Kidney tubule cell (primary cell): ENCODE results near the gene SLC22A13.
"Not testable (repeated sequence)": the region's sequence is repeated elsewhere in the genome, so short reads cannot be mapped to it uniquely, and the experiment has no call there.

Experiments
- DNase-seq: peaks from one replicate; pipeline ENCODE4 v3.0.0-alpha.2; 2018; ENCODE audit warnings: low spot score

SLC22A13 gene

DNA sequence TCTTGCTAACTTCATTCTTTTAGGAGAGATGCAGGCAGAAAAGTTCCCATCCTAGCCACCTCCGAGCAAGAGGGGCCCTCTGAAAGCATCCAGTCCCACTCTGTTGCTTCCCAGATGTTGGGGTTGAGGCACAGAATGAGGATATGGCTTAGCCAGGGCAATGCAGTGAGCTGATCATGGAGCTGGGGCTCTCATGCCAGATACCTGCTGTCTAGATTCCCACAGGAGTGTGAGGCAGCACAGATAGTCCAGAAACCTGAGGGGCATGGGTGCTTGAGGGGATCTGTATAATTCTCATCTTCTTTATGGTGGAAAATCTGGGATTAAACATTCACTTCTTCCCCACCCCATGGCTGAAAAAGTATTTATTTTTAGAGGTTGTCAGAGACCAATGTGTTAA, 1.2 kb downstream of the SLC22A13 start:
- no peak for DNase-seq

DNA sequence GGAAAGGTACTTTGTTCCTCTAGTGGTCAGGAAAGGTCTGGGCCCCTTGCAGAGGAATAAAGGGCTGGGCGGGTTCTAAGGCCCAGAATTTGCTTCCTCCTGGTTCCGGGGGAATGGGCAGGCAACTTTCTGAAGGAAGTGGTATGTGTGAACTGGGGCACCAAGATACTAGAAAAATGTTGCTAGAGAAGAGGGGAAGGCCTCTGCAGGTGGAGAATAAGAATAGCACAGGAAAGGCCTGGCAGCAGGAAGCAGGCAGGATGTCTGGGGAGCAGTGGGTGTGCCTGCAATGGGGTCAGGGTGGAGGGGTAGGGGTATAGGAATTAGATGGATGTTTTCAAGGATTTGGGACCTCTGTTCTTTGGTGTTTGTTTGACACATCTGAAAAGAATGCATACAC, 2.0 kb downstream of the SLC22A13 start:
- no peak for DNase-seq

DNA sequence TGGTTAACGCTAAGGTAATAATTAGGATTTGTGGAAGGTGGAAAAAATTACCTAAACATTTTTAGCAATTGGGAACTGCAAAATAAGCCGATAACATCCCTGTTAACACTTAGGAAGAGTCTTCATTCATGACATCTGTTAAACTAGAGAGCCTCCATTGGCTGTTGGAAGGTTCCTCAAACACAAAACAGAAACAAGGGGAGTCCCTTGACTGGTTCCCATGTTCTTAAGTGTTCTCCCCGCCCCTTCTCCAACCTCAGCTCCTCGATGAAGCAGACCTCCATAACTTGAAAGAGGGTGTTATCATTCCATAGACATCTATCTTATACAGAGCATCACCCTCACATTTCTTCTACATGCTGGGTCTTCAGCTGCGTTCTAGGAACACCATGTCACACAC, 2.5 kb downstream of the SLC22A13 start:
- DNase-seq = no peak

DNA sequence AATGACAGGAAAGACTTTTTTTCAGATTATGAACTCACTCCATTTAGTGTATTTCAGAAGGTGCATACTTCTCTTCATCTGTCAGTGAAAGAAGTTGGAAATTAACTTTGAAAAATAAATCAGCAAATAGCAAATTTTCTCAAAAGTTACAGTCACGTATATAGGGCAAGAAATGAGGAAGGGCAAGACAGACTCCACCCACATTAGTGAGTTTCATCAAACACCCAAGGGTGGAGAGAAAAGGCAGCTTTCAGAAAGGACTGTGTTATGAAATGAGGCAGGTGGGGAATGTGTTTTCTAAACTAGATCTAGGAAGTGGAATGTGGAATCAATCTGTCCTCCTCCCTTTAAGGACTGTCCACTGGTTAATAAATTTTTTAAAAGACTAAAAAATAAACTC, 2.9 kb downstream of the SLC22A13 start:
- no peak for DNase-seq

DNA sequence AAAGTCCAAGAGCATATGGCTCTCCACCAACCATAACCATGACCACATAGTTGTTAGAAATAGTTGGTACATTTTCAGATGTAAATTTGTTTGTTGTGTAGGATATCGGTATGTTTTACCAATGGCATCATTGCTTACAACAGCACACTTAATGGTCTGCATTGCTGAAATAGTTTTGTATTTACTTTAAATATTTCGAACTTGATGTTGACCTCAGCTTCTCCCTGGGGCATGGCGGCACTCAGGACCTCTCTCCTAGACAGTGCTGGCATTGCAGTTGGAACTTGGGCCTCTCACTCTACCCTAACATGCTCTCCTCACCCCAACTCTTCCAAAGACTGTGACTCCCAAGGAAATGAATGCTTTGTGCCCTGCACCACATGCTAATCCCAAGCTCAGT, 5.0 kb downstream of the SLC22A13 start:
- no peak for DNase-seq

DNA sequence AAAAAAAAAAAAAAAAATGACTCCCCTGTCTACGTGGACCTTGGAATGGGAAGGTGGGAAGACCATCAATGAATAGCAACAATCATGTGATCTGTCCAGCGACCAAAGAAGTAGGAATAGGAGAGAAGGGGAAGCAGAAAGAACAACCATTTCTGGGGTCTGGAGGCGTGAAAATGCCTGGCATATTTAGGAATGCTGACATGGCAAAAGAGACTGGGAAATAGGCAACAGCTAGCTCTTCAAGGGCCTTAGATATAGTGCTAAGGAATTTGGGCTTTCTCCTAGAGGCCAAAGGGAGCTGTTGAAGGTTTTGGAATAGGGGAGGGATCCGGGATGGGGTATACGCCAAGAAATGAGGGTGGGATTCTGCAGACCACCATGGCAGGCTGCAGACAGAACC, 5.9 kb downstream of the SLC22A13 start:
- no peak for DNase-seq

DNA sequence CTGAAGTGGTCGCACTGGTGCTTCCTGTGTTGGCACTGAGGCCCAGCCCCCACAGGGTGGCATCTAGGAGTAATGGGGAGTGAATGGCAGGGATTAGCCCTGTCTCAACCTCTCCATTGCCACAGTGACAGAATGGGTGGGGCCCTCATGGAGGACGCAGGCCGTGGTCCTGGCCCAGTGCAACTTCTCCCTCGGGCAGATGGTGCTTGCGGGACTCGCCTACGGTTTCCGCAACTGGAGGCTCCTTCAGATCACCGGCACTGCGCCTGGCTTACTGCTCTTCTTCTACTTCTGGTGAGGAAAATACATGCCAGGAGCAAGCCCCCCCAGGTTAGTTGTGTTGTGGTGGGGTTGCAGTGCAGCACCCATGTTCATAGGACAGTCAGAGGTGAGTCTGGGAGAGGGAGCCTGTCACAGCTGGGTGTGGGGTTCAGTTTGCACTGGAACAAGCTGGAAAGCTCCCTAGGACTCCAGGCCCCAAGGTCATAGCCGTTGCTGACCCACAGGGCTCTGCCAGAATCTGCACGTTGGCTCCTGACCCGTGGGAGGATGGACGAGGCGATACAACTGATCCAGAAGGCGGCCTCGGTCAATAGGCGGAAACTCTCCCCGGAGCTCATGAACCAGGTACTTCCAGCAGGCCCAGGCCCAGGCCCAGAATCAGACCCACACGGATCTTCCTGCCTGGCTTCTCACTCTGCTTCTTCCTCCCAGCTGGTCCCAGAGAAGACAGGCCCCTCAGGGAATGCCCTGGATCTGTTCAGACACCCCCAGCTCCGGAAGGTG, 9.4 kb downstream of the SLC22A13 start:
- no peak for DNase-seq

DNA sequence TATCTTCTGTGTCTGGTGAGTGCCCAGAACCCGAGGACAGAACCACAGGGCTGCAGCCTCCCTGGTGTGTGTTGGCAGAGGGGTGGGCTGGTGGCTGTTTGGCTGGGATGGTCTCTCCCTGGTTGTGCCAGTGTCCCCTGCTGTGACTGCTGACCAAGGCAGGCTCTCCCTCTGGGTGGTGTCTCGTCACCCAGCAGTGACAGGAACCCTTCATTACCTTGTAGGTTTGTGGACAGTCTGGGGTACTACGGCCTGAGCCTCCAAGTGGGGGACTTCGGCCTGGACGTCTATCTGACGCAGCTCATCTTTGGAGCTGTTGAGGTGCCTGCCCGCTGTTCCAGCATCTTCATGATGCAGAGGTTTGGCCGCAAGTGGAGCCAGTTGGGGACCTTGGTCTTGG, 10.0 kb downstream of the SLC22A13 start:
- DNase-seq = no peak

DNA sequence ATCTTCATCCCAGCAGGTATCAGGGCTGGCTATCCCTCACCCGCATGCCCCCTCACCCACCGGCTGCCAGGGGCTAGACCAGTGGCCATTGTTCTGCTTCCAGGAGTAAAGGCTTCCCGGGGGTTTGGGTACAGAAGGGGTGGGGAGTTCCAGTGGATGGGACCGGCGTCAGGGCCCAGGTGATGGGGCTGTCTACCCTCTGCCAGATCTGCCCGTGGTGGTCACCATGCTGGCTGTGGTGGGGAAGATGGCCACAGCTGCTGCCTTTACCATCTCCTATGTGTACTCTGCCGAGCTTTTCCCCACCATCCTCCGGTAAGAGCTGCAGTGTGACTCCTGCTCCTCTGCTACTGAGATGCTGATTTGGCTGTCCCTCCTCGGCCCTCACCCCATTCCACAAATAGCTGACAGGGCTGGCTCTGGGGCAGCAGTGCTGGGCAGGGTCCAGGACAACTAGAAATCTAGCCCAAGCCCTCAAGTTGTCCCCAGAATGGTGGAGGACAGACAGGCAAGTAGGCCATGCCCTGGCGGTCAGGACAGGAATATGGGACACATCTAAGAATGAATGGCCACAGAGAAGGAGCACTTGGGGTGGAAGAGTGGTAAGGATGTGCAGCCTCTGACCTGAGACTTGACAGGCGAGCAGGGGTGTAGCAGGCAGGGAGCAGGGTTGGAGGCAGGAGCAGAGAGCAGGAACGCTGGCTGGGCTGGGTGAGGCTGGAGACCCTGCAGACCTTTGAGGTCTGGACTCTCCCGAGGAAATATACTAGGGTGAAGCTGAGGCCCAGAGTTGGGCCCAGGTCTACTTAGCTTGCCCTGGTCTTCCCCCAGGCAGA, 10.7 kb downstream of the SLC22A13 start:
- no peak for DNase-seq

DNA sequence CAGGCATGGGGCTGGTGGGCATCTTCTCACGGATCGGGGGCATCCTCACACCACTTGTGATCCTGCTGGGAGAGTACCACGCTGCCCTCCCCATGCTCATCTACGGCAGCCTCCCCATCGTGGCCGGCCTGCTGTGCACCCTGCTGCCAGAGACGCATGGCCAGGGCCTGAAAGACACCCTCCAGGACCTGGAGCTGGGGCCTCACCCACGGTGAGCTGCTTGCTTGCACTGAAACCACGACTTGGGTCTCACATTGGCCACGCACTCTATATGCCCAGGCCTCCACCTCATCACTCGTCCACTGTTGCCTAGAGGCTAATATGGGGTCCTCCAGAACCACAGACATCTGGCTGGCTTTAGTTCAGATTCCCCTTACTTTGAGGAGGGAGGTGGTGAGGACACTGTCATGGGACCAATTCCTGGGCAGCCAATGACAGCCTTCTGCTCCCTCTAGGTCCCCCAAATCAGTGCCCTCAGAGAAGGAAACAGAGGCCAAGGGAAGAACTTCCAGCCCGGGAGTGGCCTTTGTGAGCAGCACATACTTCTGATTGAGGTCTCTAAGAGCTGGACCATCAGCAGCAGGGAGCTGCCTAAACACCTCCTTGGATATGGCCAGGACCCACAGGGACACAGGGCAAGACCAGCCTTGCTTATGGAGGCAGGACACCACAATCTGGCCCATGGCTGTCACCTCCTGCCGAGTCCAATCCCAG, 11.5 kb downstream of the SLC22A13 start:
- DNase-seq = no peak

DNA sequence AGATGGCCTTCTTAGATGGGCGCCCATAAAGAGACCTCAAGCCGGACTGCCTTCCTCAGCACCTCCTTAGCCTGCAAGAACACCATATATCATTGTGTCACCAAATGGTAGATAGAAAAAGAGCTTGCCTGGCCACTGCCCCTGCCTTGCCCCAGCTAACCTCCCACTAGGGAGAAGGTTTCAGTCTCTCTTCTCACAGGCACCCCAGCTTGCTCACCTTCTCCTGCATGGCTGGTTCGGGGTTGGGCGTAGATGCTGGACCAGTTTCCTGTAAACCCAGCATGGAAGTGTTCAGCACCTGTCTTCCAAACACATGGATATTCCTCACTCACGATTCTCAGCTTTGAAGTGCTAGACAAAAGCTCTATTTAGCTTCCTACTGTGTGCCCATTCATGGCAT, 13.2 kb downstream of the SLC22A13 start:
- DNase-seq = no peak

DNA sequence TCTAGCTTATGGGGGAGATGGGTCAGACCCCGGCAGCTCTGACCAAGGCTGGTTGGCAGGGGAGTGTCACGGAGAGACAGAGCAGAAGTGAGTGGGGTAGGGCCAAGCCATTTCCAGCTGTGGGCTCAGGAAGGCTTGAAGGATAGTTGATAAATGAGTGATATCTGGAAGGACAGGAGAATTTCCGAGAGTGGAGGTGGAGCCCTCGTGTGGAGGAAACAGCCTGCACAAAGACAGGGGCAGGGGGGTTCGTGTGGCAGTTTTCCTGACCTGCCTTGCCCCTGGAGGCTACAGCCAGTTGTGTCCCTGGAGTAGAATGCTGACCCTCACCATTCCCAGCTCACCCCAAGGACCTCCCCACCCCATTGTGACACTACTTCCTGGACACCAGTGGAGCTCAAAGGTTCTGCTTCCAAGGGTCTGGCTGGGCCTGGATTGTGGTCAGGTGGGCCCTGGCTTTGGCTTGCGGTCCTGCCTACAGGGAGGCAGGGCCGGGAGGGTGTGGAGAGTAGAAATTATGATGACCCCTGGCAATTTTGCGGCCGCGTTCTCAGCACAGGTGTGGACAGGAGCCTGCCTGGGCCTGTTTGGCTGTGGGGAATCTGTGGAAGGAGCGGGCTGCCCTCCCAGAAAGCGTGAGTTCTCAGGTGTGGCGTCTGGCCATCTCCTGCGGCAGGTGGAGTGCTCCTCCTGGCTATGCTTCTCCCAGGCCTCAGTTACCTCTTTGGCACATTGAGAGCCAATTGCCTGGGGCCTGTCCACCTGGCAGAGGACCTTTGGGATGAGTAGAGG, 16.5 kb downstream of the SLC22A13 start, which contains the start of gene SLC22A14:
Gene SLC22A14, plus strand, starts transcription at position 400 of the 792 bp plus-strand sequence. CDS start 23,733 bp downstream, outside the sequence.
- no peak for DNase-seq

DNA sequence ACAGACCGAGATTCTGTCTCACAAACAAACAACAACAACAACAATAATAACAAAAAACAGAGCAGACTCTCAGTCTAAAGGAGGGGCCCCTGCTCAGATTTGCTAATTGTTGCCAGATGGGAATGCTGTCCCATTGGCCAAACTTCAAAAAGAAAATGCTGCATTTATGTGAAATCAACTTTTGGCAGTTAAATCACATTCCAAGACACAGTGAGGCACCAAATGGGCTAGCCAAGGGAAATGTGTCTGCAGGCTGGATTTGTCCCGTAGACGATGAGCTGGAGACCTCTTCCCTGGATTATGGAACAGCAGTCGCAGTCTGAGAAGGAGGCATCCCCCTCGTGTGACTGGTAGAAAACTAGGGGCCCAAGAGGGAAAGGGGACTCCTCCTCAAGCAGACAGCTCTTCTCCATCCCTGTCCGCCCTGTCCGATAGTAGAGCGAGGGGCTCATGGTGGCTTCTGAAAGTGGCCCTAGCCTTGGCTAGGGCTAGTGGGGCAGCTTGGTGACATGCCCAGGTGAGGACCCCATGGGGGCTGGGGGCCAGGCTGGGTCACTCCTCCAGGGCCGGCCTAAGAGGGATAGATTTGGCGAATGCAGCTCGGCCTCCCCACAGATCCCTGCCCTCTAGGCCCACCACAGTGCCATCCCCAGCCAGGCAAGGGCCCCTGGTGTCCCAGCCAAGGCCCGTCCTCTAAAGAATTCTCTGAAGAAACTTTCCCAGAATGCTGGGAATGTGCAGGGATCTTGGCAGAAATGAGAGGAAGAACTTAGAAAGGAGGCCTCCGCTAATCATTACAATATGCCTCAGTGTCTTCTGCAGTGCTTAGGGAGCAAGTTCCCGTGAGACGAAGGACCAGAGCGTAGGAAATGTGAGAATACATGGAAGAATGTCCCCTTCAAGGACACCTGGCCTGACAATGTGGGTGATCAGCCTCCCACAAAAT, 18.5 kb downstream of the SLC22A13 start:
- DNase-seq = no peak

DNA sequence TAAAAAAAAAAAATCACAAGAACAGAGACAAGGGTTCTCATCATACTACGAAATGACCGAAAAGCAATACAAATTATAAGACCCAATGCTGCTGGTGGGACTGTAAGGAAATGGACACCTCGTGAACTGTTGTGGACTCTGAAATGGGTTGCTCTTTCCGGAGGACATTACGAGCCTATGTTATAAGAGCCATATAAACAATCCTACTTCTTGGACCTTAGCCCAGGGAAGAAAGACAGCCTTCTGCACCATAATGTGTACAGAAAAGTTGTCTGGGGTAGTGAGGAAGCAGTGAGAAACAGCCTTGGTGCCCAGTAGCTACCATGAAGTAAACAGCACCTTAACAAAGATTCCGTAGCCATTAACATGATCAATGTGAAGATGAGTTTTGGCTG, 19.1 kb downstream of the SLC22A13 start:
- DNase-seq = no peak

DNA sequence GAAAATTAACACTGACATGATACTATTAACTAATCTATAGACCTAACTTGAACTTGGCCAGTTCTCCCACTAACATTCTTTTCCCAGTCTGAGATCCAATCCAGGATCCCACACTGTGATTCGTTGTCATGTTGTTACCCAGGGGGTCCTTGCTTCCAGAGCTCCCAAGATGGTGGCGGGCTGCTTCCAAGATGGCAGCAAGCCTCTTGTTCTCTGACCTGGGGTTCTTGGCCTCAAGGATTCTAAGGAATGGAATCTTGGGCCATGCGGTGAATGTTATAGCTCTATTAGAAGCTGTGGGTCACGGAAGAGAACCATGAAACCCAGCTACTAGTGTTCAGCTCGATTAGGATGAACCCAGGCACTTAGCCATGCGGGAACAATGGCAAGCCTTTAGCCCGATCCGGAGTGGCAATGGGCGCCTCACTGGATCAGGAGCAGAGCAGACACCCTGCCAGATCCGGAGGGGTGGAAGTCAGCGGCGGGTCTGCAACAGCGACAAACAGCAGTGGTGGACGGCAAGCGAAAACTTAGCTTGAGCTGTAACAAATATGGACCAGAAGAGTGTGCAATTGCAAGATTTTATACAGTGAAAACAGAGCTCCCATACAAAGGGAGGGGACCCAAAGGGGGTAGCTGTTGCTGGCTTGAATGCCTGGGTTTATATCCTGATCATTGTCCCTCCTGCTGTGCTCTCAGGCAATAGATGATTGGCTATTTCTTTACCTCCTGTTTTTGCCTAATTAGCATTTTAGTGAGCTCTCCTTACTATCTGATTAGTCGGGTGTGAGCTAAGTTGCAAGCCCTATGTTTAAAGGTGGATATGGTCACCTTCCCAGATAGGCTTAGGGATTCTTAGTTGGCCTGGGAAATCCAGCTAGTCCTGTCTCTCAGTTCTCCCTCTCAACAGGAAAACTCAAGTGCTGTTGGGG, 23.9 kb downstream of the SLC22A13 start:
- not testable (repeated sequence) for DNase-seq

DNA sequence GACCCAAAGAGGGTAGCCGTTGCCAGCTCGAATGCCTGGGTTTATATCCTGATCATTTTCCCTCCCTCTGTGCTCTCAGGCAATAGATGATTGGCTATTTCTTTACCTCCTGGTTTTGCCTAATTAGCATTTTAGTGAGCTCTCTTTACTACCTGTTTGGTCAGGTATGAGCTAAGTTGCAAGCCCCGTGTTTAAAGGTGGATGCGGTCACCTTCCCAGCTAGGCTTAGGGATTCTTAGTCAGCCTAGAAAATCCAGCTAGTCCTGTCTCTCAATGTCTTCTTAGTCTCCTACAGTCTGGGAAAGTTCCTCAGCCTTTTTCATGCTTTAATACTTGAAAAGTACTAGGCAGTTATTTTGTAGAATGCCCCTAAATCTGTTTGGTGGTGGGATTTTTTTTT, 31.4 kb downstream of the SLC22A13 start:
- DNase-seq = not testable (repeated sequence)

DNA sequence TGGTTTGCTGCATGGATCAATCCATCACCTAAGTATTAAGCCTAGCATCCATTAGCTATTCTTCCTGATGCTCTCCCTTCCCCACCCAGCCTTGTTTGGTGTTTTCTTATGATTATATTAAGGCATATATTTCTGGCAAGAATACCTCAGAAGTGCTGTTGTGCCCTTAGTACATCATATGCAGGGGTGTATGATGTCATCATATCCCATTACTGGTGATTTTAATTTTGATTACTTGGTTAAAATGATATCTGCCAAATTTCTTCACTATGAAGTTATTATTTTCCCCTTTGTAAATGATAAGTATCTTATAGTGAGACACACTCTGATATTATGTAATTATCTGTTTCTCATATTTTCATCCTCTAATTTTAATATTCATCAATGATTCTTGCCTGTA, 31.9 kb downstream of the SLC22A13 start:
- DNase-seq = no peak

DNA sequence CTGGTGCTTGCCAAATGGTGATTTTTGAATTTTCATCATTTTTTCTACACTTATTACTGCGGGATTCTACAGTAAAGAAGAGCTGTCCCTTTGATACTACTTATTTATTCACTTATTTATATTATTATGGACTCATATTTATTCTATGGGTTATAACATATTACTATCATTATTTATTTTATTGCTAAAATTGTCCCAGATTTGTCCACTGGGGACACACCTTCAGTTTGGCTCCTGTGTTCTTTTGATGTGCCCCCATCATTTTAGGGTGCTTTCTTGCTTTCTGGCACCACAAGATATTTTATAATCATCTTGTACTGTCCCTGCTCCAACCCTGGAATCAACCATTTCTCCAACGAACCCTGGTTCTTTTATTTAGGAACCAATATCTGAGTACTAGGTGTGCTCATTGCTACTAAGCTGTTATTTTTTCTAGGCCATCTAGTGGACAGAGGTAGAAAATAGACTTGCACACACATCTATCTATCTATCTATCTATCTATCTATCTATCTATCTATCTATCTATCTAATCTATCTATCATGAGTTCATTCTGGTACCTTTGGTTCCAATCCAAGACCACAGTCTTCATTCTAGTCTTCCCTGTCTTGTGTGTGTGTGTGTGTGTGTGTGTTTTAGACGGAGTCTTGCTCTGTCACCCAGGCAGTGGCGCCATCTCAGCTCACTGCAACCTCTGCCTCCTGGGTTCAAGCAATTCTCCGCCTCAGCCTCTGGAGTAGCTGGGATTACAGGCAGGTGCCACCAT, 32.5 kb downstream of the SLC22A13 start:
- DNase-seq = peak; percentile 30

DNA sequence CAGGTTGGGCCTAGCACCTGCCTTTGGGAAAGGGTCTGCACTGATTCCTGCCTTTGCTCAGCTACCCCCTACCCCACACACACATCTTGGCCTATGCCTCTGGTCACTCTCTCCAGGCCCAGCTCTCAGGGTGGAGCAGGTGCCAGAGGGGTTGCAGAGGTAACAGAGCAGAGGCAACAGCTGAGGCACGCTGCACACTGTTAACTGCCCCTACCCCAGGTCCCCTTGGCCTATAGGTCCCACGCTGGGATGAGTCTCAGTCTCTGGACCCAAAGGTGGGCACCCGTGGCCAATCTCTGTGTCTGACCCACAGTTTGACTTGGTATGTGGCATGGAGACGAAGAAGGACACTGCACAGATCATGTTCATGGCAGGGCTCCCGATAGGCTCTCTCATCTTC, 41.3 kb downstream of the SLC22A13 start:
- no peak for DNase-seq
